ENCODE results near the gene LPAR2.

- TF ChIP-seq, protein P1, sequence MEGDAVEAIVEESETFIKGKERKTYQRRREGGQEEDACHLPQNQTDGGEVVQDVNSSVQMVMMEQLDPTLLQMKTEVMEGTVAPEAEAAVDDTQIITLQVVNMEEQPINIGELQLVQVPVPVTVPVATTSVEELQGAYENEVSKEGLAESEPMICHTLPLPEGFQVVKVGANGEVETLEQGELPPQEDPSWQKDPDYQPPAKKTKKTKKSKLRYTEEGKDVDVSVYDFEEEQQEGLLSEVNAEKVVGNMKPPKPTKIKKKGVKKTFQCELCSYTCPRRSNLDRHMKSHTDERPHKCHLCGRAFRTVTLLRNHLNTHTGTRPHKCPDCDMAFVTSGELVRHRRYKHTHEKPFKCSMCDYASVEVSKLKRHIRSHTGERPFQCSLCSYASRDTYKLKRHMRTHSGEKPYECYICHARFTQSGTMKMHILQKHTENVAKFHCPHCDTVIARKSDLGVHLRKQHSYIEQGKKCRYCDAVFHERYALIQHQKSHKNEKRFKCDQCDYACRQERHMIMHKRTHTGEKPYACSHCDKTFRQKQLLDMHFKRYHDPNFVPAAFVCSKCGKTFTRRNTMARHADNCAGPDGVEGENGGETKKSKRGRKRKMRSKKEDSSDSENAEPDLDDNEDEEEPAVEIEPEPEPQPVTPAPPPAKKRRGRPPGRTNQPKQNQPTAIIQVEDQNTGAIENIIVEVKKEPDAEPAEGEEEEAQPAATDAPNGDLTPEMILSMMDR (IDR thresholded peaks at IDR 0.05; ENCODE audit: low read length) = no peak
- TF ChIP-seq EZH2 (optimal IDR thresholded peaks at IDR 0.05; ENCODE audit: low read depth, low read length) (no peak), EZH2phosphoT487 (IDR thresholded peaks at IDR 0.05; ENCODE audit: low read length) (no peak)
Measured at GRCh38 chr19:19662871-19663255, 34.8 kb upstream of the LPAR2 start.

Measured in MM.1S (cell line).